GM08714 (cell line): ENCODE data around the gene PDE6G.

Source experiments
- H3K4me3 ChIP-seq: fragments of 200-500 bp; sonication (Bioruptor generic); 2 replicates; pipeline ENCODE4 v1.5.1; 2014; ENCODE audit warnings: mild to moderate bottlenecking, low read length, inconsistent platforms
- ZNF274 ChIP-seq: IDR thresholded peaks from 2 replicates; pipeline ENCODE4 v1.6.1; 2012; ENCODE audit warnings: mild to moderate bottlenecking, low read depth, low read length

PDE6G gene

DNA sequence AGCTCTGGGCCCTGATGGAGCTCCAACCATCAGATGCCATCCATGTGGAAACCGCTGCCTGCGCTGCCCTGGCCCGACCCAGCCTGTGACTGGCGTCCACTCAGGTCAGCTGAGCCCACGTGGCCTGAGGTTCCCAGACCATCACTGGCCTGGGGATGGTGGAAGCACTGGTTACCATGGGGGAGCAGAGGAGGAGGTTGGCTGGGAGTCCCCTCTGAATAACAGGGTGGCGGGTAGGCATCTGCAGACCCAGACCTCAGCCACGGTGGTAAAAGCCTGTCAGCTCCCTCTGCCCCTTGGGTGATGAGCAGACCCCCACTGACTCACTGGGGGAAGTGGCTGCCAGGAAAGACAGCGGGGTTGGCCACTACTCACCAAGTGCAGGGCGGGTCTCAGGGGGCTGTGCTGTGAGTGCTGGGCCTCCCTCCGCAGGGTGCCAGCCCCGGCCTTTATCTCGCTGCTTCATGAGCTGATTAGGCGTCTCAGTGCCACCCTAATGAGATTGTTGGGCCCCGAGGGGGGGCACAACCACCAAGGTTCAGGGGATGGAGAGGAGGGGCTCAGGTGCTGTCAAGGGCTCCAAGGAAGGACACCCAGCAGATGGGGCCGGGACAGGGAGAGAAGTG is at the start of gene PDE6G:
PDE6G (minus strand) TSS at position 425 of the 626 bp plus-strand sequence. CDS start 3,237 bp downstream, outside the sequence.
- no peak for TF ChIP-seq ZNF274
- no peak within 1 kb of the TSS for H3K4me3 ChIP-seq

GRCh38 chr17:81705518-81706231 is 49.3 kb upstream of the PDE6G start:
- no peak overlapping the region for H3K4me3 ChIP-seq
- TF ChIP-seq ZNF274: no peak

DNA sequence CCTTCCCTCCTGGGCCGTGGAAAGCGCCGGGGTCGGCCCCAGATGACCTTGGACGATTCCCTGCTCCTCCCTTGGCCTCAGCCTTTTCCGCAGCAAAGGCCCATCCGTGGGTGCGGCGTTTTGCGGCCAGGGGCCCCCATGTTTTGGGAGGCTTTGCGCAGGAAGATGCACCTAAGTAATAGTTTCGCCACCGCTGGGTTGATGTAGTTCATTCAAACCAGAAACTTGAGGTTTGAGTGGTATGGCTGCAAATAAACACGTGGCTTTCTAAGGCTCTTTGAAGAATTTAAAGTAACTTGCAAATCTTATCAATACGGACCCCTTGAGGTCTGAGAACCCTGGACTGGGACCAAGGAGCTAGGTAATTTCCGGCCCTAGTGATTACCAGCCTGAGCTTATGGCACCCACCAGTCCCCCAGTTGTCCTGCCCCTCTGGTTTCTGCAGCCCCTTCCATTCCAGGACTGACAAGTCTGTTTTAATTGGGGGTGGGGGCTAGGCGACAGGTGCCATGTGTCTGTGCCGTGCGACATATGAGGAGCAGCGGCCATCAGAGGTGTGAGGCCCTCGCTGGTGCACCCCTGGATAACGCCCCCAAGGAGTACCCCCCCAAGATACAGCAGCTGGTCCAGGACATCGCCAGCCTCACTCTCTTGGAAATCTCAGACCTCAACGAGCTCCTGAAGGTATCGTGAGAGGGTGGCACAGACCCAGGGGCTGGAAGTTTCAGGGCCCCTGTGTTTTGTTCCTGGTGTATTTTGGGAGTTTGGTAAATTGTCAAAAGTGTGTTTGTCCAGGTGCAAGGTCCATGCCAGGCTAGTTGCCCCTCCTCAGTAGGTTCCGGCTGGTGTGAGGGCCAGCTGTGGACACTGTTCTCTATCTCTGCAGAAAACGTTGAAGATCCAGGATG is 47.7 kb upstream of the PDE6G start:
- no peak for TF ChIP-seq ZNF274
- H3K4me3 ChIP-seq: peak overlapping the region; percentile 95

DNA sequence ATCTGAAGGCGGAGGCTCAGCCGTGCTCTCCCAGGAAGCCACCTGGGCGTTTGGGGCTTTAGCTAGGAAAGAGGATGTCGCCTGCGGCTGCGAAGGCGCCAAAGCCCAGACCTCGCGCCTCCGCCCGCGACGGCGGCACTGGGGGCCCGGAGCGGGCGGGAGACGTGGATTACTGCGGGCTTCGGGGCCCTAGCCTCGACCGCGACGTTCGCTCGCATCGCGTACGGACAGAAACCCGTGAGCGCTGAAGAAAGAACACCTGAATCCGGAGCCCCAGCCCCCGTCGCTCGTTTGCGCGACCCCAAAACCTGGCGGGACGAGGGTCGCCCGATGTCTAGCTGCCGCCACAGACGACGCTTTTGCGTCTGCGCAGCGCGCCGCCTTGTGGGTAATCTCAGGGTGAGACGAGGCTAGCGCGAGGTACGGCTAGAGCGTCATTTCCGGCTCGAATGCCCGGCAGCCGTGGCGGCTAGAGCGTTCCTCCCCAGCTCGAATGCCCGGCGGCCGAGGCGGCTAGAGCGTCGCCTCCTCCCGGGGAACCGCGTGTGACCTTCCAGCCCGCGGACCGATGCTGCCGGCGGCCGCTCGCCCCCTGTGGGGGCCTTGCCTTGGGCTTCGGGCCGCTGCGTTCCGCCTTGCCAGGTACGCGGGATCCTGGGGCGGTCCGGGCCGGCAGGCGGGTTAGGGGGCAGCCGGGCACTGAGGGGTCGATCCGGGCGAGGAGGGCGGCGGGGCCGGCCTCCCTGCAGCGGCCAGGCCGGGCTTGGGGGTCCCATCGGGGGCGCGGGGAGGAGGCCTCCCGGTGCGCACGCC is 46.8 kb upstream of the PDE6G start, which contains the start of gene MRPL12:
MRPL12 (plus strand) TSS at position 434 of the 813 bp plus-strand sequence; CDS start at position 569, 135 bp downstream.
- H3K4me3 ChIP-seq: peak within 1 kb of the TSS; percentile 95
- no peak for TF ChIP-seq ZNF274

DNA sequence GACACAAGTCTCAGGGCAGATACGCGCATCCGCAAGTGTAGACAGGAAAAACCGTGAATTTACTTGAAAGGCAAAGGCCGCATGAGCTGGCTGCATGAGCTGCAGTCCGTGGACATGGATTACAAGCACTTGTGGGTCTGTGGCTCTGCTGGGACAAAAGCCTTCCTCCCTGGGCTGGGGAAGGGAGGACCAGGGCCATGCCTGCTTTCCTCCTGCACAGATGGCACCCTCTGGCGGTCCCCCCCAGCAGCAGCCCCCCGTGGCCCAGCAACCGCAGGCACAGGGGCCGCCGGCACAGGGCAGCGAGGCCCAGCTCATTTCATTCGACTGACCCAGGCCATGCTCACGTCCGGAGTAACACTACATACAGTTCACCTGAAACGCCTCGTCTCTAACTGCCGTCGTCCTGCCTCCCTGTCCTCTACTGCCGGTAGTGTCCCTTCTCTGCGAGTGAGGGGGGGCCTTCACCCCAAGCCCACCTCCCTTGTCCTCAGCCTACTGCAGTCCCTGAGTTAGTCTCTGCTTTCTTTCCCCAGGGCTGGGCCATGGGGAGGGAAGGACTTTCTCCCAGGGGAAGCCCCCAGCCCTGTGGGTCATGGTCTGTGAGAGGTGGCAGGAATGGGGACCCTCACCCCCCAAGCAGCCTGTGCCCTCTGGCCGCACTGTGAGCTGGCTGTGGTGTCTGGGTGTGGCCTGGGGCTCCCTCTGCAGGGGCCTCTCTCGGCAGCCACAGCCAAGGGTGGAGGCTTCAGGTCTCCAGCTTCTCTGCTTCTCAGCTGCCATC is 45.1 kb upstream of the PDE6G start:
- peak overlapping the region; percentile 95 for H3K4me3 ChIP-seq
- no peak for TF ChIP-seq ZNF274

- TF ChIP-seq ZNF274: no peak
These were observed 44.3 kb upstream of the PDE6G start for GRCh38 chr17:81700353-81701287.

DNA sequence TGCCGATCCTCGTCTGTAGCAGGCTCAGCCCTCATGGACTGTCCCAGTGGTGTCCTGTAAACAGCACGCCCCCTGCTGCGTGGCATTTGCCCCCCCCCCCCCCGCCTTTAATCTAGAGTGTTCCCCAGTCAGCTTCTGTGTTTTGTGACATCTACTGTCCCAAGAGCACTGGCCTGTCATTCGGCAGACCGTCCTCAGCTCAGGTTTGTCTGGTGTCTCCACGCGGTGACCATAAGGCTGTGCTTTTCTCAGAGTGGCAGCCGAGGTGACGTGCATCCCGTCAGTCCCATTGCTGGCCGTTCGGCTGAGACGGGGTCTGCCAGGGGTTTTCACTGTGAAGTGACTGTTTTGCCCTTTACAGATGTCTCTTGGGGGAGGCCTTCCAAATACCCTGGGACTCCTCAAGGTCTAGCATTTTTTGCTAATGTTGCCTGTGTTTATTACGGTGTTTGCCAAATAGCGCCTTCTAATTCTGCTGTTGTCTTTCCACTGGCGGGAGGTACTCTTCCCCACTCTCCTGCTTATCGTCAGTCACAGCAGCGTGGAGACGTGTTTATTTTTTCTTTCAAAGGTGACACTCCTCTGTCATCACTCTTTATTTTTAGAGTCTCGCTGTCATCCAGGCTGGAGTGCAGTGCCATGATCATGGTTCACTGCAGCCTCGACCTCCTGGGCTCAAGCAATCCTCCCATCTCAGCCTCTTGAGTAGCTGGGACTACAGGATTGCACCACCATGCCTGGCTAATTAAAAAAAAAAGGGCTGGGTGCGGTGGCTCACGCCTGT is 41.1 kb upstream of the PDE6G start:
- no peak for TF ChIP-seq ZNF274

More at GRCh38 chr17:81700353-81701287, 44.3 kb upstream of the PDE6G start:
- no peak overlapping the region for H3K4me3 ChIP-seq

DNA sequence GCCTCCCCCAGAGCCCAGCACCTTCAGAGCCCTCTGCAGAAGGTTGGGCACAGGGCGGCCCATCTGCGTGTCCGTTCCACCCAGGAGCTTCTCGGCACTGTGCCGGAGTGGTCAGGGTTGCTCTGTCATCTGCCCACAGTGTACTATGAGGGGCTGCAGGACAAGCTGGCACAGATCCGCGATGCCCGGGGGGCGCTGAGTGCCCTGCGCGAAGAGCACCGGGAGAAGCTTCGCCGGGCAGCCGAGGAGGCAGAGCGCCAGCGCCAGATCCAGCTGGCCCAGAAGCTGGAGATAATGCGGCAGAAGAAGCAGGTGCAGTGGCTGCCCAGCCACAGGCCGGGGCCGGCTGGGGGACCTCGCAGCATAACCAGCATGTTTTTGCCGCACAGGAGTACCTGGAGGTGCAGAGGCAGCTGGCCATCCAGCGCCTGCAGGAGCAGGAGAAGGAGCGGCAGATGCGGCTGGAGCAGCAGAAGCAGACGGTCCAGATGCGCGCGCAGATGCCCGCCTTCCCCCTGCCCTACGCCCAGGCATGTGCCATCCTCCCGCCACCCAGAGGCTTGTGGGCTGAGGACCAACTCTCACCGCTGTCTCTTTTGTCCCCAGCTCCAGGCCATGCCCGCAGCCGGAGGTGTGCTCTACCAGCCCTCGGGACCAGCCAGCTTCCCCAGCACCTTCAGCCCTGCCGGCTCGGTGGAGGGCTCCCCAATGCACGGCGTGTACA is 40.0 kb upstream of the PDE6G start:
- no peak for TF ChIP-seq ZNF274
- no peak overlapping the region for H3K4me3 ChIP-seq

More for the DNA sequence above, 41.1 kb upstream of the PDE6G start:
- no peak overlapping the region for H3K4me3 ChIP-seq

DNA sequence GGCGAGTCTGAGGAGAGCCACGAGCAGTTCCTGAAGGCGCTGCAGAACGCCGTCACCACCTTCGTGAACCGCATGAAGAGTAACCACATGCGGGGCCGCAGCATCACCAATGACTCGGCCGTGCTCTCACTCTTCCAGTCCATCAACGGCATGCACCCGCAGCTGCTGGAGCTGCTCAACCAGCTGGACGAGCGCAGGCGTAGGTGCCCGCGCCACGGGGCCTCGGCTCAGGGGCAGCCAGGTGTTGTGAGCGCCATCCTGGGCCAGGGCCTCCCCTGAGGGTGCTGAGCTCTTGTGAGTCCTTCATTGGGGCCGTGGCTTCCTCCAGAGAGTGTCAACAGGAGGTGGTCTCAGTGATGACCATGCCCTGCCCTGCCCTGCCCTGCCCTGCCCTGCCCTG is 39.5 kb upstream of the PDE6G start:
- TF ChIP-seq ZNF274: no peak
- no peak overlapping the region for H3K4me3 ChIP-seq

DNA sequence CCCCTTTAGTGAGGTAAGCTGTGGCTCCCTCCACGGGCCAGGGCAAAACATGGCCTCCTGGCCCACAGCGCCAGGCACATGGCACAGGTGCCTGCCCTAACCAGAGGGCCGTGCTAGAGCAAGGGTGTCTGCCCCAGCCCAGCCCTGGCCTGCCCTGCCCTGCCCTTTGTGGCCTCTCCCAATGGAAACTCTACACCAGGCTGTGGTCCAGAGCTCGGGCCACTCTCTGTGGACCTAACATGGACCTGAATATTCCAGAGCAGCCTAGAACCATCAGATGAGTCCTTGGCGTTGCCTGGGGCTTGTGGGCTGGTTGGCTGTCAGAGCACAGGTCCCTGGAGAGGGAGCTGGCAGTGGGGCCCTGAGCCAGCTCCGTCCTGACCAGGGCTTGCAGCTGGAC is 38.9 kb upstream of the PDE6G start:
- no peak overlapping the region for H3K4me3 ChIP-seq
- TF ChIP-seq ZNF274: no peak

- no peak for TF ChIP-seq ZNF274
- no peak overlapping the region for H3K4me3 ChIP-seq
These were observed 38.5 kb upstream of the PDE6G start for GRCh38 chr17:81694810-81695209.
